HepG2 (cell line): ENCODE results near the gene RETREG2. TPM values are rescaled to one million over a fixed set of nuclear protein-coding genes. Genes with fewer than 3 reads are reported as not detected.

Experiments
- CHD4 ChIP-seq: fragments of 200-600 bp; sonication (generic); IDR thresholded peaks from 2 replicates; pipeline ENCODE4 v1.7.0; 2017; ENCODE audit warnings: mild to moderate bottlenecking, low read length, borderline replicate concordance
- CREB1 ChIP-seq, 2 experiments: fragments of 450-650 bp in 1 of 2; IDR thresholded peaks; 2 replicates each; pipeline ENCODE4 v1.6.1; 2016 to 2017; ENCODE audit warnings: control low read depth in 1 of 2, mild to moderate bottlenecking in 1 of 2, missing compliant biosample characterization in 1 of 2, missing genetic modification characterization in 1 of 2
- EZH2 ChIP-seq: conservative IDR thresholded peaks from 2 replicates; pipeline ENCODE4 v1.6.1; 2012; ENCODE audit warnings: mild to moderate bottlenecking, low read depth, low read length, moderate library complexity
- GRHL1 ChIP-seq: sonication (generic); formaldehyde crosslinking; conservative IDR thresholded peaks from 2 replicates; pipeline ENCODE4 v1.8.0; 2022; ENCODE audit warnings: missing genetic modification reagents
- NR2C2 ChIP-seq: sonication (generic); formaldehyde crosslinking; IDR thresholded peaks from 2 replicates; pipeline ENCODE4 v1.4.0; 2020; ENCODE audit warnings: missing genetic modification reagents, mild to moderate bottlenecking, moderate library complexity, borderline replicate concordance
- PAF1 ChIP-seq: IDR thresholded peaks from 2 replicates; pipeline ENCODE4 v1.6.1; 2016; ENCODE audit warnings: missing genetic modification reagents, missing compliant biosample characterization
- PHB2 ChIP-seq: fragments of 450-650 bp; IDR thresholded peaks from 2 replicates; pipeline ENCODE4 v1.6.1; 2018; ENCODE audit not compliant: partially characterized antibody
- POLR2A ChIP-seq, 2 experiments: IDR thresholded peaks; 2 replicates each; pipeline ENCODE4 v1.6.1; 2011; ENCODE audit warnings: low read depth in 2 of 2, low read length in 2 of 2, mild to moderate bottlenecking in 1 of 2, moderate library complexity in 1 of 2; ENCODE audit not compliant: insufficient read depth in 1 of 2
- THAP8 ChIP-seq: sonication (generic); formaldehyde crosslinking; IDR thresholded peaks from 2 replicates; pipeline ENCODE4 v1.5.1; 2020; ENCODE audit warnings: missing genetic modification reagents, mild to moderate bottlenecking, borderline replicate concordance
- ZFY ChIP-seq: sonication (generic); formaldehyde crosslinking; IDR thresholded peaks from 2 replicates; pipeline ENCODE4 v1.4.0; 2020; ENCODE audit warnings: missing genetic modification reagents
- ZNF737 ChIP-seq: sonication (generic); formaldehyde crosslinking; IDR thresholded peaks from 2 replicates; pipeline ENCODE4 v1.5.0; 2020; ENCODE audit warnings: missing genetic modification reagents, mild to moderate bottlenecking, borderline replicate concordance
- polyA plus RNA-seq, 8 experiments: library from polyadenylated mRNA; depleted of rRNA in 3 of 8; stranded (reverse) in 7 of 8; unstranded in 1 of 8; fragments of >200 nt; fragmentation: Illumina TruSeq in 4 of 8; extraction: Trizol in 4 of 8; gene quantifications; 2 replicates each; pipeline versions ENCODE4 v1.2.1 to v1.2.3, GENCODE V29; 2011 to 2016; ENCODE audit warnings: low read depth in 4 of 8, missing spikeins in 1 of 8, mixed read lengths in 1 of 8; ENCODE audit not compliant: insufficient read depth in 1 of 8
- total RNA-seq, 5 experiments: library from RNA; depleted of rRNA; stranded (reverse); fragments of >200 nt; fragmentation: Illumina TruSeq; extraction: Trizol; gene quantifications; 2 replicates each; pipeline ENCODE4 v1.2.3, GENCODE V29; 2016; ENCODE audit warnings: low read depth in 1 of 5
- TF ChIP-seq, protein P1 (sequence below): sonication (generic); formaldehyde crosslinking; IDR thresholded peaks from 2 replicates; pipeline ENCODE4 v1.4.0; 2020; ENCODE audit warnings: missing genetic modification reagents, mild to moderate bottlenecking, borderline replicate concordance
- TF ChIP-seq, protein P2 (sequence below): IDR thresholded peaks from 2 replicates; pipeline ENCODE4 v1.6.1; 2018; ENCODE audit warnings: missing genetic modification reagents

The RETREG2 gene
- total and polyA plus RNA-seq, 2 of the 13 experiments (the other 11 are each of a cell fraction or from before 2014, with no cell fraction given), result 86.0 to 134 TPM

- no peak for TF ChIP-seq GRHL1 (CRISPR knock-in tag)
- TF ChIP-seq NR2C2 (CRISPR knock-in tag), result peak; percentile 82
- TF ChIP-seq POLR2A (IDR thresholded peaks at IDR 0.05; ENCODE audit: insufficient read depth in 1 of 2, low read depth in 2 of 2, low read length in 2 of 2), result peak in 1 of 2 experiments; percentile 82; a peak in 2 of 4 replicates
- TF ChIP-seq CHD4, result no peak
- TF ChIP-seq, protein P1, sequence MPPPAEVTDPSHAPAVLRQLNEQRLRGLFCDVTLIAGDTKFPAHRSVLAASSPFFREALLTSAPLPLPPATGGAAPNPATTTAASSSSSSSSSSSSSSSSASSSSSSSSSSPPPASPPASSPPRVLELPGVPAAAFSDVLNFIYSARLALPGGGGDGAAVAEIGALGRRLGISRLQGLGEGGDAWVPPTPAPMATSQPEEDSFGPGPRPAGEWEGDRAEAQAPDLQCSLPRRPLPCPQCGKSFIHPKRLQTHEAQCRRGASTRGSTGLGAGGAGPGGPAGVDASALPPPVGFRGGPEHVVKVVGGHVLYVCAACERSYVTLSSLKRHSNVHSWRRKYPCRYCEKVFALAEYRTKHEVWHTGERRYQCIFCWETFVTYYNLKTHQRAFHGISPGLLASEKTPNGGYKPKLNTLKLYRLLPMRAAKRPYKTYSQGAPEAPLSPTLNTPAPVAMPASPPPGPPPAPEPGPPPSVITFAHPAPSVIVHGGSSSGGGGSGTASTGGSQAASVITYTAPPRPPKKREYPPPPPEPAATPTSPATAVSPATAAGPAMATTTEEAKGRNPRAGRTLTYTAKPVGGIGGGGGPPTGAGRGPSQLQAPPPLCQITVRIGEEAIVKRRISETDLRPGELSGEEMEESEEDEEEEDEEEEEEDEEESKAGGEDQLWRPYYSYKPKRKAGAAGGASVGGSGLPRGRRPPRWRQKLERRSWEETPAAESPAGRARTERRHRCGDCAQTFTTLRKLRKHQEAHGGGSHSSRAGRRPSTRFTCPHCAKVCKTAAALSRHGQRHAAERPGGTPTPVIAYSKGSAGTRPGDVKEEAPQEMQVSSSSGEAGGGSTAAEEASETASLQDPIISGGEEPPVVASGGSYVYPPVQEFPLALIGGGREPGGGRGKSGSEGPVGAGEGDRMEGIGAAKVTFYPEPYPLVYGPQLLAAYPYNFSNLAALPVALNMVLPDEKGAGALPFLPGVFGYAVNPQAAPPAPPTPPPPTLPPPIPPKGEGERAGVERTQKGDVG (CRISPR knock-in tag), result peak; percentile 31; the same call in 1 of the 2 replicates
- TF ChIP-seq PHB2, result no peak
- TF ChIP-seq CREB1 (IDR thresholded peaks at IDR 0.05), result peak; percentile 89
- TF ChIP-seq CREB1 (CRISPR knock-in tag; IDR thresholded peaks at IDR 0.05), result no peak
- peak; percentile 78; the same call in 1 of the 2 replicates for TF ChIP-seq ZFY (CRISPR knock-in tag)
- TF ChIP-seq ZNF737 (CRISPR knock-in tag), result no peak
- TF ChIP-seq EZH2, result no peak
- 0 out of 2 replicates have a peak, but pooled peaks have one; percentile 84 for TF ChIP-seq THAP8 (CRISPR knock-in tag)
- TF ChIP-seq, protein P2, sequence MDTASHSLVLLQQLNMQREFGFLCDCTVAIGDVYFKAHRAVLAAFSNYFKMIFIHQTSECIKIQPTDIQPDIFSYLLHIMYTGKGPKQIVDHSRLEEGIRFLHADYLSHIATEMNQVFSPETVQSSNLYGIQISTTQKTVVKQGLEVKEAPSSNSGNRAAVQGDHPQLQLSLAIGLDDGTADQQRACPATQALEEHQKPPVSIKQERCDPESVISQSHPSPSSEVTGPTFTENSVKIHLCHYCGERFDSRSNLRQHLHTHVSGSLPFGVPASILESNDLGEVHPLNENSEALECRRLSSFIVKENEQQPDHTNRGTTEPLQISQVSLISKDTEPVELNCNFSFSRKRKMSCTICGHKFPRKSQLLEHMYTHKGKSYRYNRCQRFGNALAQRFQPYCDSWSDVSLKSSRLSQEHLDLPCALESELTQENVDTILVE, result no peak; the same call in 1 of the 2 replicates
- TF ChIP-seq PAF1, result no peak
Observed at GRCh38 chr2:219177552-219178376, at the start of gene RETREG2 (continued).
